Body of pancreas (tissue), 4 donors: Measurements from ENCODE around the gene GNAZ. TPM values are rescaled to one million over a fixed set of nuclear protein-coding genes. Genes with fewer than 3 reads are reported as not detected.

Experiments used
- ATAC-seq: fragments of 150-250 bp; one replicate; pipeline ENCODE4 v1.9.1; 2016
- DNase-seq, 4 donors: peaks; one replicate each; pipeline ENCODE4 v3.0.0-alpha.2; 2019
- H3K27ac ChIP-seq, 4 donors: fragments of 200-600 bp; sonication (generic); 1 replicate in 3 of 4; 2 replicates in 1 of 4; pipeline versions ENCODE4 v1.5.1 to v1.6.1; 2016 to 2019; ENCODE audit warnings: mild to moderate bottlenecking in 1 of 4, mixed read lengths in 1 of 4, moderate library complexity in 1 of 4
- H3K27me3 ChIP-seq, 2 donors: fragments of 200-600 bp; sonication (generic); one replicate each; pipeline ENCODE4 v1.6.0; 2016; ENCODE audit warnings: mild to moderate bottlenecking in 1 of 2
- H3K36me3 ChIP-seq, 2 donors: fragments of 200-600 bp; sonication (generic); replicated peaks in 1 of 2; 2 replicates each; pipeline ENCODE4 v1.5.1; 2016; ENCODE audit warnings: low read depth in 2 of 2; ENCODE audit not compliant: insufficient read depth in 1 of 2
- H3K4me1 ChIP-seq: fragments of 200-600 bp; sonication (generic); one replicate; pipeline ENCODE4 v1.6.0; 2016
- H3K4me3 ChIP-seq, 2 donors: fragments of 200-600 bp; sonication (generic); 1 replicate in 1 of 2; 2 replicates in 1 of 2; pipeline ENCODE4 v1.5.1; 2016 to 2019
- H3K9me3 ChIP-seq, 3 donors: fragments of 200-600 bp; sonication (generic); 1 replicate in 2 of 3; 2 replicates in 1 of 3; pipeline ENCODE4 v1.5.1; 2016
- POLR2A ChIP-seq, 3 donors: fragments of 450-650 bp; IDR thresholded peaks; one replicate each; pipeline ENCODE4 v1.6.1; 2016; ENCODE audit warnings: antibody characterized with exemption in 3 of 3, mild to moderate bottlenecking in 2 of 3
- WGBS, 2 donors: methylation state at CpG; one replicate each; pipeline ENCODE4 v1.1.5; 2017; 5-methylcytosine and 5-hydroxymethylcytosine counted together
- intact Hi-C: fragments of 100-400 bp; cut with DNase I; formaldehyde crosslinking; loops from one replicate; pipeline ENCODE4 v1.15.1; 2023
- total RNA-seq, 2 donors: library from RNA; depleted of rRNA; stranded (reverse); fragments of >200 nt; gene quantifications; one replicate each; pipeline ENCODE4 v1.1.0, GENCODE V29; 2016
- TF ChIP-seq, protein P1 (sequence below), 7 experiments: fragments of 450-650 bp in 4 of 7; fragments of 200-600 bp in 3 of 7; sonication (generic) in 3 of 7; IDR thresholded peaks; one replicate each; pipeline ENCODE4 v1.5.1; 2016 to 2019; ENCODE audit warnings: antibody characterized with exemption in 7 of 7

The GNAZ gene
- total RNA-seq, 2 donors from 2014 or later: 0.33 to 2.3 TPM

DNA sequence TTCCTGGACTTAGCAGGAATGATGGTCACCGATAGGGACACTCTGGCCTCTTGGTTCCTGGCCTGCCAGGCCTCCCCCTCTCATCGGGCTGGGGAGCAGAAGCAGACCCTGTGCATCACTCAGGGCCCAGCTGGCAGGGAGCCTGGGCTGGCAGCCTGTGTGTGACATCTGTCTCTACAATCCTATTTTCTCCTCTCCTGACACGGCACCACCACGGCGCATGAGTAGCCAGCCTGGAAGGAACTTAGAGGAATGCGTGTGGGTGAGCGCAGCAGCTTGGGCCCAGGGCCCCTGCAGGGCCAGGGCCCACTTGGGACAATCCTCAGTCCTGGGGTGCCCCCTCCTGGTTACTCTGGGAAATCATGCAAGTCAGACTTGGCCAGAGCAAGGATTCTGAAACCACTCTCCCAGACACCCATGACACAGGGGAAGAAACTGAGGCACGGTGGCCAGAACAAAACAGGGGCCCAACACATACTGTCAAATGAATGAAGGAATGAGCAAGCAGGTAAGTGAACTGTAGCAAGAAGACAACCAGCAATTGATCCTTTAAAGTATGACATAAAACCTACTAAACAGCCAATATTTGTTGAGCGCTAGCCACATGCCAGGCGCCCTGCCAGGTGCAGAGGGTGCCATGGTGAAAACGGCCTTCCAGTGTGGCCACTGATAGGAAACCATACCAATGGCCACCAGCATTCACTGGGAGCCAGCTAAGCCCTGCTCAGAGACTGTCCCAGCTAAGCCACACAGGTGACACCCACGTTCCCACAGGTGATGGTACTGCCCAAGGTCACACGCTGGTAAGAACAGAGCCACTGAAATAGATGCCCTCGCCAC, 58.2 kb downstream of the GNAZ start:
- DNase-seq (peak; percentile 69 to 78 (median 70)), ATAC-seq (peak; percentile 72)
- intact Hi-C loops: loop anchor here (5.0 kb wide), 1 partner anchor 166 kb away; no protein-coding TSS in a partner anchor
- Histone ChIP-seq H3K9me3 (no peaks in the 10 kb centered on the region), H3K27me3 (no peaks in the 10 kb centered on the region), H3K27ac (no peak overlapping the region), H3K4me3 (no peak overlapping the region), H3K4me1 (no peaks in the 10 kb centered on the region), H3K36me3 (no peaks in the 10 kb centered on the region)
- TF ChIP-seq POLR2A (IDR thresholded peaks at IDR 0.05): no peak
- TF ChIP-seq, protein P1, sequence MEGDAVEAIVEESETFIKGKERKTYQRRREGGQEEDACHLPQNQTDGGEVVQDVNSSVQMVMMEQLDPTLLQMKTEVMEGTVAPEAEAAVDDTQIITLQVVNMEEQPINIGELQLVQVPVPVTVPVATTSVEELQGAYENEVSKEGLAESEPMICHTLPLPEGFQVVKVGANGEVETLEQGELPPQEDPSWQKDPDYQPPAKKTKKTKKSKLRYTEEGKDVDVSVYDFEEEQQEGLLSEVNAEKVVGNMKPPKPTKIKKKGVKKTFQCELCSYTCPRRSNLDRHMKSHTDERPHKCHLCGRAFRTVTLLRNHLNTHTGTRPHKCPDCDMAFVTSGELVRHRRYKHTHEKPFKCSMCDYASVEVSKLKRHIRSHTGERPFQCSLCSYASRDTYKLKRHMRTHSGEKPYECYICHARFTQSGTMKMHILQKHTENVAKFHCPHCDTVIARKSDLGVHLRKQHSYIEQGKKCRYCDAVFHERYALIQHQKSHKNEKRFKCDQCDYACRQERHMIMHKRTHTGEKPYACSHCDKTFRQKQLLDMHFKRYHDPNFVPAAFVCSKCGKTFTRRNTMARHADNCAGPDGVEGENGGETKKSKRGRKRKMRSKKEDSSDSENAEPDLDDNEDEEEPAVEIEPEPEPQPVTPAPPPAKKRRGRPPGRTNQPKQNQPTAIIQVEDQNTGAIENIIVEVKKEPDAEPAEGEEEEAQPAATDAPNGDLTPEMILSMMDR (IDR thresholded peaks at IDR 0.05): peak; percentile 30 to 80 (median 68)
- 16 to 27% methylated on average over 7 to 14 of the region's 14 CpGs for WGBS, 2 donors

DNA sequence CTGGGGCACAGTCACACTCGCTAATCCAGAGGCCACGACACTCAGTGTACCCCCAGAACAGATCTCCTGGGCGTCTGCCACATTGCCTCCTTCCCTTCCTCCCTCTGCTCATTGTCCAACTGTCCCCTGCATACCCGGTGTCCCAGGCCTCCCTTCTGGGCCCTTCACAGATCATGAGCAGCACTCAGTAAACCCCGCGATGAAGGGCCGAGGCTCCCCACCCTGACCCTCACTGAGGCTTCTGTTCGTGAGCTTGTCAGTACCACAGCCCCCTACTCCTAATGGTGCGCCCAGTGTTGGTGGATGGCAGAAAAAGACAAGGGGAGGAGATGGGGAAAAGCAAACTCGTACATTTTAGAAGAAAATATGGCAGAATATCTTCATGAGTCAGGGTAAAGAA, 58.8 kb downstream of the GNAZ start:
- H3K4me1 ChIP-seq: no peaks in the 10 kb centered on the region
- 69 to 74% methylated on average over 10 of the region's 10 CpGs for WGBS, 2 donors
- no peaks in the 10 kb centered on the region for H3K9me3 ChIP-seq
- DNase-seq: no peak
- H3K27ac ChIP-seq: no peak overlapping the region
- TF ChIP-seq, protein P1 (IDR thresholded peaks at IDR 0.05): no peak
- TF ChIP-seq POLR2A (IDR thresholded peaks at IDR 0.05): no peak
- intact Hi-C loops: loop anchor here (5.0 kb wide), 1 partner anchor 167 kb away; no protein-coding TSS in a partner anchor
- no peak for ATAC-seq
- H3K36me3 ChIP-seq: no peaks in the 10 kb centered on the region
- H3K27me3 ChIP-seq: no peaks in the 10 kb centered on the region
- no peak overlapping the region for H3K4me3 ChIP-seq

DNA sequence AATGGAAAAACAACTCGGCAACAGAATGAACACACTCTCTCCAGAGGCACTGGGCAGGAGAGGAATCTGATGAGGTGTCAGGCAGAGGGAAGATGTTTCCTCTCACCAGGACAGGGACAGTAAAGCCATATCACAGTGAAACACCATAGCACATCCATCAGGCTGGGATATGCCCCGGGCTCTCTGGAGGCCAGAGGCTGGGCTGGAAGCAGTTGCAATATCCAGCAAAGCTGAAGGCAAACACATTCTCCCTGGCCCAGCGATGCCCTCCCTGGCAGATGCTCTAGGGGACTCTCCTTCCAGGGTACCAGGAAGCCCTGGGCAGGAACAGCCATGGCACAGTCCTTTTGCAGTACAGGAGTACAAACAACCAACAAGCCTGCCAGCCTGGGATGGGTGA, 60.4 kb downstream of the GNAZ start:
- Histone ChIP-seq H3K27ac (no peak overlapping the region), H3K4me1 (no peaks in the 10 kb centered on the region), H3K9me3 (no peaks in the 10 kb centered on the region), H3K36me3 (no peaks in the 10 kb centered on the region), H3K27me3 (no peaks in the 10 kb centered on the region), H3K4me3 (no peak overlapping the region)
- TF ChIP-seq POLR2A (IDR thresholded peaks at IDR 0.05): no peak
- DNase-seq (no peak), ATAC-seq (no peak)
- intact Hi-C loops: no loop called here
- 49 to 64% methylated on average over 3 of the region's 3 CpGs for WGBS, 2 donors

DNA sequence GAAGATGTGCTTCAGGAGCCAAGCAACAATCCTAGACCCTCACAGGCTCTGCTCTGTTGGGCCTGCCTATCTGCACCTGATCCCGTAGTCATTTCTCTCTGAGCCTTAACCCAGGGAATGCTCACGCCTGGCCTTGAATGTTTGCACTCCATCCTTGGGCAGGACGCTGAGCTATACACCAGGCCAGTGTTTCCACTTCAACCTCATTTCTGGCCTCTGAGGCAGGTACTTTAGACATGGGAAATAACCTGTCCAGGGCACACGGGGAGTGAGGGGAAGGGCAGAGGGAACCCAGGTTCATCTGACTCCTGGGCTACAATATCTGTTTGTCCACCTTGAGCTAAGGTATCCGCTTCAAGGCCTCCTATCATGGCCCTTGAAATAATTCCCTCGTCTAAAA, 61.6 kb downstream of the GNAZ start:
- H3K4me3 ChIP-seq: no peak overlapping the region
- no peaks in the 10 kb centered on the region for H3K9me3 ChIP-seq
- no peak for DNase-seq
- WGBS, 2 donors: 31 to 39% methylated on average over 6 of the region's 6 CpGs
- ATAC-seq: no peak
- intact Hi-C loops: no loop called here
- no peaks in the 10 kb centered on the region for H3K36me3 ChIP-seq
- TF ChIP-seq, protein P1 (IDR thresholded peaks at IDR 0.05): no peak
- no peak for TF ChIP-seq POLR2A (IDR thresholded peaks at IDR 0.05)
- H3K4me1 ChIP-seq: no peaks in the 10 kb centered on the region
- no peaks in the 10 kb centered on the region for H3K27me3 ChIP-seq
- no peak overlapping the region for H3K27ac ChIP-seq

DNA sequence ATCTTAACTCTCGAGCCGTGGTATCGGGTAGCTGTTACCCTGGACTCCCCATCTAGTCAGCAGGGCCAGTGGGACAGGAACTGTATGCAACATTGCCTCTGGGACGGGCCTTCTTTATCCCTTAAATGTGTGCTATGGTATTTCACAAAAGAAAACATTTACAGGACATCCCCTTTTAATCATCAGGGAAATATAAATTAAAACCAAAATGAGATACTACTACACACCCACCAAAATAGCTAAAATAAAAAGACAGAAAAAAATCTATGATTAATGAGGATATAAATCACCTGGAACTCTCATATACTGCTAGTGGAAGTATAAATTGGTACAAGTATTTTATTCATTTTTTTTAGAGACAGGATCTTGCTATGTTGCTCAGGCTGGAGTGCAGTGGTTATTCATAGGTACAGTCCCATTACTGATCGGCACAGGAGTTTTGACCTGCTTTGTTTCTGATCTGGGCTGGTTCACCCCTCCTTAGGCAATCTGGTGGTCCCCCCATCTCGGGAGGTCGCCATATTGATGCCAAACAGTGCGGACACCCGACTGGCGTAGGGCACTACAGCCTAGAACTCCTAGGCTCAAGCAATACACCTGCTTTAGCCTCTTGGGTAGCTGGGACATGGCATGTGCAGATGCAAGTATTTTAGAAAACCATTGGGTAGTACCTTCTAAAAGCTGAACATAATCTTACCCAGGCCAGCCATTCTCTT, 62.2 kb downstream of the GNAZ start:
- Histone ChIP-seq H3K27ac (no peak overlapping the region), H3K27me3 (no peaks in the 10 kb centered on the region), H3K9me3 (no peaks in the 10 kb centered on the region), H3K4me1 (no peaks in the 10 kb centered on the region), H3K36me3 (no peaks in the 10 kb centered on the region), H3K4me3 (no peak overlapping the region)
- 69 to 76% methylated on average over 8 to 10 of the region's 10 CpGs for WGBS, 2 donors
- DNase-seq: no peak
- intact Hi-C loops: no loop called here
- ATAC-seq: no peak
- no peak for TF ChIP-seq POLR2A (IDR thresholded peaks at IDR 0.05)
- TF ChIP-seq, protein P1 (IDR thresholded peaks at IDR 0.05): no peak
